ENCODE measurements around the gene VPS8. TPM values are rescaled to one million over a fixed set of nuclear protein-coding genes. Genes with fewer than 3 reads are reported as not detected.

The VPS8 gene
- total RNA-seq, result 95.2 and 96.7 TPM in 2 replicates

DNA sequence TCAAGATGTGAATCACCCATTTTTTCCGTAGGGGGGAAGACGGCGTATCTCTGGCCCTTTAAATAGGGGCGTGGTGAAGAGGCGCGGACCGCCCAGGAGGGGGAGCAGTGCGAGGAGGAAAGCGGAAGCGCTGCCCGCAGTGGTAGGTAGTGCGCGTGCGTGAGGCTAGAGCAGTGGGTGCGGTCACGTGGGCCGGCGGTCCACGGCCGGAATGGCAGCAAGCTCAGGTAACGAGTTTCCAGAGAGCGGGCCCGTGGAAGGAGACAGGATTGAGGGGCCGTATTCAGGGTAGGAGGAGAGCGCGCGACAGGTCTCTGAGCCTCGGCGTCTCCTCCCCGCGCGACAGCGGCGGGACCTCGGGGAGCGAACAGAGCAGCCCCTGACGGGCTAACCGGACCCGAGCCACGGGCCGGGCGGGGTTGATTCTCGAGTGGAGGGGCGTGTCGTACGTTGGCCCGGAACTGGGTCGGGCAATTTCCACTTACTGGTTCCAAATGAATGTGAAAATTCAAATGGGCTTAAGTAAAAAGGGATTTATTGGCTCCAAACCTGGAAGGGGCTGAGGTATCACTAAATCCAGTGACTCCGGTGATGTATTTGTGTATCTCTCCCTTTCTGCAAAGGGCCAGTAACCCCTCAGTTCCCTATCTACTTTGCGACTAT is at the start of gene VPS8:
Gene VPS8, plus strand, starts transcription at position 168 of the 663 bp plus-strand sequence. CDS start 12,467 bp downstream, outside the sequence.
- no peaks in the 10 kb centered on the region for H3K9me3 ChIP-seq (ENCODE audit: low read depth, low read length)
- DNase-seq (ENCODE audit: insufficient read length, low spot score, missing footprints), result peak; percentile 96
- H3K36me3 ChIP-seq (ENCODE audit: insufficient read depth, low read length), result no peaks in the 10 kb centered on the region
- peaks cover 24% of the 10 kb centered on the region for H3K4me1 ChIP-seq (ENCODE audit: insufficient read depth, low read length)
- TF ChIP-seq, protein P1, sequence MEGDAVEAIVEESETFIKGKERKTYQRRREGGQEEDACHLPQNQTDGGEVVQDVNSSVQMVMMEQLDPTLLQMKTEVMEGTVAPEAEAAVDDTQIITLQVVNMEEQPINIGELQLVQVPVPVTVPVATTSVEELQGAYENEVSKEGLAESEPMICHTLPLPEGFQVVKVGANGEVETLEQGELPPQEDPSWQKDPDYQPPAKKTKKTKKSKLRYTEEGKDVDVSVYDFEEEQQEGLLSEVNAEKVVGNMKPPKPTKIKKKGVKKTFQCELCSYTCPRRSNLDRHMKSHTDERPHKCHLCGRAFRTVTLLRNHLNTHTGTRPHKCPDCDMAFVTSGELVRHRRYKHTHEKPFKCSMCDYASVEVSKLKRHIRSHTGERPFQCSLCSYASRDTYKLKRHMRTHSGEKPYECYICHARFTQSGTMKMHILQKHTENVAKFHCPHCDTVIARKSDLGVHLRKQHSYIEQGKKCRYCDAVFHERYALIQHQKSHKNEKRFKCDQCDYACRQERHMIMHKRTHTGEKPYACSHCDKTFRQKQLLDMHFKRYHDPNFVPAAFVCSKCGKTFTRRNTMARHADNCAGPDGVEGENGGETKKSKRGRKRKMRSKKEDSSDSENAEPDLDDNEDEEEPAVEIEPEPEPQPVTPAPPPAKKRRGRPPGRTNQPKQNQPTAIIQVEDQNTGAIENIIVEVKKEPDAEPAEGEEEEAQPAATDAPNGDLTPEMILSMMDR (IDR thresholded peaks at IDR 0.05; ENCODE audit: extremely low read depth, low read depth, low read length), result peak; percentile 54
- H2AFZ ChIP-seq (ENCODE audit: low read length), result peak within 1 kb of the TSS; percentile 97
- peak within 1 kb of the TSS; percentile 92 for H3K4me3 ChIP-seq (ENCODE audit: insufficient read depth, low read length)
- peaks cover 7% of the 10 kb centered on the region for H4K20me1 ChIP-seq (ENCODE audit: insufficient read depth, low read length)
- H3K4me2 ChIP-seq (ENCODE audit: insufficient read depth, low read length), result peak within 1 kb of the TSS; percentile 95
- H3K27me3 ChIP-seq (ENCODE audit: insufficient read depth, low read length), result no peaks in the 10 kb centered on the region
- H3K27ac ChIP-seq (ENCODE audit: low read depth, low read length), result peak within 1 kb of the TSS; percentile 79
- peaks cover 45% of the 10 kb centered on the region for H3K79me2 ChIP-seq (ENCODE audit: insufficient read depth, low read length)

- Histone ChIP-seq H3K36me3 (ENCODE audit: insufficient read depth, low read length) (no peaks in the 10 kb centered on the region), H2AFZ (ENCODE audit: low read length) (no peak overlapping the region), H3K27me3 (ENCODE audit: insufficient read depth, low read length) (peaks cover 4% of the 10 kb centered on the region), H3K27ac (ENCODE audit: low read depth, low read length) (no peak overlapping the region), H4K20me1 (ENCODE audit: insufficient read depth, low read length) (no peaks in the 10 kb centered on the region), H3K4me3 (ENCODE audit: insufficient read depth, low read length) (no peak overlapping the region), H3K4me2 (ENCODE audit: insufficient read depth, low read length) (no peak overlapping the region), H3K79me2 (ENCODE audit: insufficient read depth, low read length) (no peaks in the 10 kb centered on the region), H3K9me3 (ENCODE audit: low read depth, low read length) (no peaks in the 10 kb centered on the region), H3K4me1 (ENCODE audit: insufficient read depth, low read length) (peaks cover 19% of the 10 kb centered on the region)
- no peak for DNase-seq (ENCODE audit: insufficient read length, low spot score, missing footprints)
- TF ChIP-seq, protein P1 (IDR thresholded peaks at IDR 0.05; ENCODE audit: extremely low read depth, low read depth, low read length), result no peak
Measured at GRCh38 chr3:184764191-184764590, 47.8 kb upstream of the VPS8 start.

DNA sequence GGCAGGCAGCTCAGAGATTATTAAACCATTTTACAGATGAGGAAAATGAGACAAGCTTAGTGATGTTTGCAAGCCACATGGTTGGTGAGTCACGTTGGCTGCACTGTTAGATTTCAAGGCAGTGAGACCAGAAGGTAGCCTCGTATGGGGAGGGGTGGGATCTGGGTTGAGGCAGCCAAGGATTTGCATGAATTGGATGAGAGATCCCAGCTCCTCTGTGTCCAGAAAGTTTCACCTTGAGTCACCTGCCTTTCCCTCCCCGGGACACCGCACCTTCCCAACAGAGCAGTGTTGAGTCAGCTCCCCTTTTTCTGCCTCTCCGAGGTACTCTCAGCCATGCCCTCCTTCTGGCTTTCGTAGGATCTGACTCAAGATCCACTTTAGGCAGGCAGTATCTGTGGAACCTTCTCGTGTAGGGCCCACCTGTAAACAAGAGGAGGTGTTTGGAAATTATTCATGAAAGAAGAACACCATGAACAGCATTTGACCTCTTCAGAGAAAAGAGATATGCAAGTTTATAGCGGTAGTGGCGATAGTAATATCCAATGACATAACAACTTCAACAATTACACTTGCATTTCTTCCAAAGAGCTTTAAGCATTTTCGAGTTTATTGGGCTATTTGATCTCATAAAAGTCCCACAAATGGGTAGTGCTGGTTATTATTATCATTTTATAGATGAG is 46.8 kb upstream of the VPS8 start:
- no peak overlapping the region for H3K27ac ChIP-seq (ENCODE audit: low read depth, low read length)
- peaks cover 16% of the 10 kb centered on the region for H3K4me1 ChIP-seq (ENCODE audit: insufficient read depth, low read length)
- H3K27me3 ChIP-seq (ENCODE audit: insufficient read depth, low read length), result peaks cover 8% of the 10 kb centered on the region
- H2AFZ ChIP-seq (ENCODE audit: low read length), result no peak overlapping the region
- no peaks in the 10 kb centered on the region for H3K36me3 ChIP-seq (ENCODE audit: insufficient read depth, low read length)
- no peaks in the 10 kb centered on the region for H3K9me3 ChIP-seq (ENCODE audit: low read depth, low read length)
- H3K79me2 ChIP-seq (ENCODE audit: insufficient read depth, low read length), result no peaks in the 10 kb centered on the region
- DNase-seq (ENCODE audit: insufficient read length, low spot score, missing footprints), result no peak
- H4K20me1 ChIP-seq (ENCODE audit: insufficient read depth, low read length), result no peaks in the 10 kb centered on the region
- no peak overlapping the region for H3K4me3 ChIP-seq (ENCODE audit: insufficient read depth, low read length)
- TF ChIP-seq, protein P1 (IDR thresholded peaks at IDR 0.05; ENCODE audit: extremely low read depth, low read depth, low read length), result no peak
- H3K4me2 ChIP-seq (ENCODE audit: insufficient read depth, low read length), result no peak overlapping the region

- Histone ChIP-seq H2AFZ (ENCODE audit: low read length) (peak overlapping the region; percentile 35), H3K27ac (ENCODE audit: low read depth, low read length) (no peak overlapping the region), H3K27me3 (ENCODE audit: insufficient read depth, low read length) (peaks cover 8% of the 10 kb centered on the region), H3K36me3 (ENCODE audit: insufficient read depth, low read length) (no peaks in the 10 kb centered on the region), H3K9me3 (ENCODE audit: low read depth, low read length) (no peaks in the 10 kb centered on the region), H3K79me2 (ENCODE audit: insufficient read depth, low read length) (no peaks in the 10 kb centered on the region), H3K4me2 (ENCODE audit: insufficient read depth, low read length) (no peak overlapping the region), H3K4me1 (ENCODE audit: insufficient read depth, low read length) (peaks cover 11% of the 10 kb centered on the region), H3K4me3 (ENCODE audit: insufficient read depth, low read length) (no peak overlapping the region), H4K20me1 (ENCODE audit: insufficient read depth, low read length) (no peaks in the 10 kb centered on the region)
- DNase-seq (ENCODE audit: insufficient read length, low spot score, missing footprints), result peak; percentile 47
- TF ChIP-seq, protein P1 (IDR thresholded peaks at IDR 0.05; ENCODE audit: extremely low read depth, low read depth, low read length), result no peak
Measured at GRCh38 chr3:184765730-184766074, 46.3 kb upstream of the VPS8 start.
